AG04450 (cell line): ENCODE results near the gene BMF. TPM values are rescaled to one million over a fixed set of nuclear protein-coding genes. Genes with fewer than 3 reads are reported as not detected.
"Not testable (repeated sequence)": the region's sequence is repeated elsewhere in the genome, so short reads cannot be mapped to it uniquely, and the experiment has no call there.

ENCODE experiments used
- CTCF ChIA-PET: fragments of 300-600, 350-600 bp; formaldehyde crosslinking; extraction: SDS; loops from one replicate; lab custom pipeline; 2022; ENCODE audit warnings: antibody characterized with exemption, inconsistent platforms; lab: Charles Lee
- POLR2A ChIA-PET: fragments of 350-600 bp; formaldehyde crosslinking; extraction: SDS; loops from one replicate; lab custom pipeline; 2021; ENCODE audit warnings: antibody characterized with exemption, inconsistent platforms; lab: Yijun Ruan, JAX
- DNase-seq: peaks from one replicate; pipeline ENCODE4 v3.0.0-alpha.2; 2011; ENCODE audit warnings: low read depth, low spot score
- H3K27ac ChIP-seq: one replicate; pipeline ENCODE4 v1.5.1; 2012; ENCODE audit warnings: low read depth, low read length, control low read depth
- H3K27me3 ChIP-seq: one replicate; pipeline ENCODE4 v1.6.0; 2012; ENCODE audit warnings: low read length; ENCODE audit not compliant: control insufficient read depth, insufficient read depth
- H3K4me3 ChIP-seq: 2 replicates; pipeline ENCODE4 v1.5.1; 2011; ENCODE audit warnings: mild to moderate bottlenecking, low read depth, low read length, control low read depth
- H3K9me3 ChIP-seq: 2 replicates; pipeline ENCODE4 v1.5.1; 2012; ENCODE audit warnings: low read length; ENCODE audit not compliant: control insufficient read depth, insufficient read depth
- polyA plus RNA-seq: library from polyadenylated mRNA; depleted of rRNA; stranded (reverse); fragments of >200 nt; gene quantifications from 2 replicates; pipeline ENCODE4 v1.2.3, GENCODE V29; 2011
- TF ChIP-seq, protein P1 (sequence below): IDR thresholded peaks from 2 replicates; pipeline ENCODE4 v1.5.1; 2011; ENCODE audit warnings: low read depth, low read length, control low read depth, inconsistent platforms

BMF gene
- polyA plus RNA-seq, 1 experiment: 6.2 TPM

DNA sequence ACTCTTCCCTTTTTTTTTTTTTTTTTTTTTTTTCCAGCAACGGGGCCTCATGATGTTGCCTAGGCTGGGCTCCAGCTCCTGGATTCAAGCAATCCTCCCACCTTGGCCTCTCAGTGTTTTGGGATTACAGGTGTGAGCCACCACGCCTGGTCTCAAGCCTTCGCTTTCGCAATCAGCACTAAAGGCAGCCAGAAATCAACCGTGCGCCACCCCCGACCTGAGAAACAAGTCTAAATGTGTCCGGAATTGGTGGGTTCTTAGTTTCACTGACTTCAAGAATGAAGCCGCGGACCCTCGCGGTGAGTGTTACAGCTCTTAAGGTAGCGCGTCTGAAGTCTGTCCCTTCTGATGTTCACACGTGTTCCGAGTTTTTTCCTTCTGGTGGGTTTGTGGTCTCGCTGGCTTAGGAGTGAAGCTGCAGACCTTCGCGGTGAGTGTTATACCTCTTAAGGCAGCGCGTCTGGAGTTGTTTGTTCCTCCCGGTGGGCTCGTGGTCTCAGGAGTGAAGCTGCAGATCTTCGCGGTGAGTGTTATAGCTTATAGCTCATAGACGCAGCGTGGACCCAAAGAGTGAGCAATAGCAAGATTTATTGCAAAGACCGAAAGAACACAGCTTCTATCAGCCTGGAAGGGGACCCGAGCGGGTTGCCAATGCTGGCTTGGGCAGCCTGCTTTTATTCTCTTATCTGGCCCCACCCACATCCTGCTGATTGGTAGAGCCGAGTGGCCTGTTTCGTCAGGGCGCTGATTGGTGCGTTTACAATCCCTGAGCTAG, 34.8 kb downstream of the BMF start:
- POLR2A ChIA-PET, H3K4me3 ChIP-seq, H3K27me3 ChIP-seq, DNase-seq, H3K27ac ChIP-seq, H3K9me3 ChIP-seq: not testable (repeated sequence)
- CTCF ChIA-PET: interaction anchor here (0.9 kb wide), 1 partner anchor 201 kb away, joined by 3 read pairs; no protein-coding TSS in a partner anchor

DNA sequence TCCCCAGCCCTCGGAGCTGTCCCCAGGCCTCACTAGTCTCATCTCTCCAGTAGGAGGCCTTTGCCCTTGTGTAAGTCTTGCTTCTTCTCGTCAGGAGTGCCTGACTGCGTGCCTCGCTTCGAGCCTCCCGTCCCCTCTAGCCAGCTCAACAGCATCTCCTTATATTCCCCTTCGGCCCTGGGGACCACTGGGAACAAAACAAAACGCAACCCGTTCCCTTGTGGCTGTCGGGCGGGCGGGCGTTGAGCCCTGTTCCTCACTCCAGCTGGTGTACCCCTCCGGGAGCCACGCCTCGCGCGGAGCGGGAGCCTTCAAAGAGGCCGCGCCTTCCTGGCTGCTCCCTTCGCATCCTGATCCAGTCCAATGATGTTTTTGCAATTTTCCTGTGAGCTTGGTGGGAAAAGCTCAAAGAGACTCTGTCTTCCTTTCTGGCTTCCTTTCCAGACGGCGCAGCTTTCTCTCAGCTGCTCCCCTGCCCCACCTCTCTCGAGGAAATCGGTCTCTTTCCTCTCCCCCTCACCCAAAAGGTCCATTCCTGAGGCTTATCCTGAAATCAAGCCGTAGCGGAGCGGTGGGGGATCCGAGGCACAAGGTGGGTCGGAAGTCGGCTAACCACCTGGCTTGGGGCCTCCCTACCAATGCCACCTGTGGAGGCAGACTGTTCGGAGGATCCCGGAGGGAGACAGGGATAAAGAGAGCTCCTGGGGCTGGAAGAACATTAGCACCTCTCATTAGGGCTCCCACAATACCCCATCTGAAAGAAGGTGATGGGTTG, 36.3 kb downstream of the BMF start:
- no peak overlapping the region for H3K4me3 ChIP-seq
- ChIA-PET POLR2A (interaction anchor here (1.0 kb wide), 1 partner anchor 20 kb away, joined by 6 read pairs; no protein-coding TSS in a partner anchor), CTCF (no interaction called here)
- DNase-seq: no peak
- H3K27me3 ChIP-seq: no peaks in the 10 kb centered on the region
- TF ChIP-seq, protein P1, sequence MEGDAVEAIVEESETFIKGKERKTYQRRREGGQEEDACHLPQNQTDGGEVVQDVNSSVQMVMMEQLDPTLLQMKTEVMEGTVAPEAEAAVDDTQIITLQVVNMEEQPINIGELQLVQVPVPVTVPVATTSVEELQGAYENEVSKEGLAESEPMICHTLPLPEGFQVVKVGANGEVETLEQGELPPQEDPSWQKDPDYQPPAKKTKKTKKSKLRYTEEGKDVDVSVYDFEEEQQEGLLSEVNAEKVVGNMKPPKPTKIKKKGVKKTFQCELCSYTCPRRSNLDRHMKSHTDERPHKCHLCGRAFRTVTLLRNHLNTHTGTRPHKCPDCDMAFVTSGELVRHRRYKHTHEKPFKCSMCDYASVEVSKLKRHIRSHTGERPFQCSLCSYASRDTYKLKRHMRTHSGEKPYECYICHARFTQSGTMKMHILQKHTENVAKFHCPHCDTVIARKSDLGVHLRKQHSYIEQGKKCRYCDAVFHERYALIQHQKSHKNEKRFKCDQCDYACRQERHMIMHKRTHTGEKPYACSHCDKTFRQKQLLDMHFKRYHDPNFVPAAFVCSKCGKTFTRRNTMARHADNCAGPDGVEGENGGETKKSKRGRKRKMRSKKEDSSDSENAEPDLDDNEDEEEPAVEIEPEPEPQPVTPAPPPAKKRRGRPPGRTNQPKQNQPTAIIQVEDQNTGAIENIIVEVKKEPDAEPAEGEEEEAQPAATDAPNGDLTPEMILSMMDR: no peak
- no peaks in the 10 kb centered on the region; the same call in 1 of the 2 replicates for H3K9me3 ChIP-seq
- no peak overlapping the region for H3K27ac ChIP-seq

DNA sequence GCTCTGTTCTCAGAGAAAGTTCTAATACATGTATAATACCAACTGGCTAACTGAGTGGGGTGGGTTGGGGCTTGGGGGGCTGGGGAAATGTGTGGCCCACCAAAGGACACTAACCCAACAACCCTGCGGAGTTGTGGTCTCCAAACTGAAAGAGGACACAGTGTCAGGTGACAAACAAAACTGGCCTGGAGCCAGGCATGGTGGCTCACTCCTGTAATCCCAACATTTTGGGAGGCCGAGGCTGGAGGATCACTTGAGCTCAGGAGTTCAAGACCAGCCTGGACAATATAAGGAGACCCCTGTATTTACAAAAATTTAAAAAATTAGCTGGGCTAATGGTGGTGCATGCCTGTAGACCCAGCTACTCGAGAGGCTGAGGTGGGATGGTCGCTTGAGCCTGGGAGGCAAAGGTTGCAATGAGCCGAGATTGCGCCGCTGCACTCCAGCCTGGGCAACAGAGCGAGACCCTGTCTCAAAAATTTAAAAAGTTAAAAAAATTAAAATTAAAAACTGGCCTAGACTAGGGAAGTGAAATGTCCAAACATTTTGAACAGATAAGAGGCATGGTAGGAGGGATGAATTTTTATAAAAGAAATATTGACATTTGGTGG, 38.0 kb downstream of the BMF start:
- POLR2A ChIA-PET: no interaction called here

DNA sequence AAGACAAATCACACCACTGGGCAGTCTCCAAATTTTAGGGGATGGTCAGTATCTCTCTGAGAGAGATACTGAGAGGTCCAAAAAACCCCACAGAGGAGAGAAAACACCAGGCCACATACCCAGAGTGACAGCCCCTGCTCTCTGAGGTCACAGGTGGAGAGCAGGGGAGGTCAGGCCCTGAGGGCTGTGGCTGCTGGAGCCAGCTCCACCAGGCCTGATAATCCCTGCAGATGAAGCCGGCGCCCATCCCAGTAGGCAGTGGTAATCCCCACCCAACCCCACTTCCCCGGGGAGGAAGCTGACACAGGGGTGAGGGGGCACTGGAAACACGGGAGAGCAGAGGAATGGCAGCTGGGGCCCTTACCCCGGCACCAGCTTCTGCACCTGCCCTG, 38.5 kb downstream of the BMF start:
- no peak overlapping the region for H3K27ac ChIP-seq
- ChIA-PET CTCF (interaction anchor here (1.6 kb wide), 1 partner anchor 35 kb away, joined by 5 read pairs; no protein-coding TSS in a partner anchor), POLR2A (no interaction called here)
- no peaks in the 10 kb centered on the region for H3K27me3 ChIP-seq
- H3K4me3 ChIP-seq: no peak overlapping the region
- H3K9me3 ChIP-seq: no peaks in the 10 kb centered on the region; the same call in 1 of the 2 replicates
- TF ChIP-seq, protein P1: no peak
- DNase-seq: no peak

More for the DNA sequence above, 38.0 kb downstream of the BMF start:
- H3K27ac ChIP-seq: no peak overlapping the region
- H3K9me3 ChIP-seq: no peaks in the 10 kb centered on the region; the same call in 1 of the 2 replicates
- TF ChIP-seq, protein P1: no peak
- no peak for DNase-seq
- CTCF ChIA-PET: interaction anchor here (1.6 kb wide), 1 partner anchor 34 kb away, joined by 5 read pairs; no protein-coding TSS in a partner anchor
- no peak overlapping the region for H3K4me3 ChIP-seq
- no peaks in the 10 kb centered on the region for H3K27me3 ChIP-seq
